Mesendoderm (in vitro differentiated cells): ENCODE data around the gene TAS2R8. TPM values are rescaled to one million over a fixed set of nuclear protein-coding genes. Genes with fewer than 3 reads are reported as not detected.

Experiments
- DNase-seq: peaks from one replicate; pipeline ENCODE4 v3.0.0; 2013
- H2AK5ac ChIP-seq: 2 replicates; pipeline ENCODE4 v1.6.1; 2013; ENCODE audit warnings: low read length, inconsistent platforms
- H2BK120ac ChIP-seq: 2 replicates; pipeline ENCODE4 v1.6.1; 2013; ENCODE audit warnings: low read depth, mild to moderate bottlenecking, low read length, moderate library complexity, mixed read lengths
- H2BK15ac ChIP-seq: replicated peaks from 2 replicates; pipeline ENCODE4 v1.6.1; 2013; ENCODE audit warnings: low read depth, mild to moderate bottlenecking, moderate library complexity
- H2BK5ac ChIP-seq: 2 replicates; pipeline ENCODE4 v1.6.1; 2013; ENCODE audit warnings: low read length, inconsistent platforms
- H3K18ac ChIP-seq: 2 replicates; pipeline ENCODE4 v1.6.1; 2013; ENCODE audit warnings: mild to moderate bottlenecking, low read length, mixed read lengths
- H3K23ac ChIP-seq: one replicate; pipeline ENCODE4 v1.6.1; 2013; ENCODE audit warnings: low read length
- H3K27ac ChIP-seq: 2 replicates; pipeline ENCODE4 v1.5.1; 2013; ENCODE audit warnings: low read depth, mild to moderate bottlenecking, inconsistent platforms, low read length, moderate library complexity
- H3K27me3 ChIP-seq: 2 replicates; pipeline ENCODE4 v1.6.1; 2013; ENCODE audit warnings: low read length, control low read depth, mild to moderate bottlenecking, inconsistent platforms; ENCODE audit not compliant: insufficient read depth, poor library complexity
- H3K36me3 ChIP-seq: 2 replicates; pipeline ENCODE4 v1.6.1; 2013; ENCODE audit warnings: low read length, inconsistent platforms; ENCODE audit not compliant: control insufficient read depth, insufficient read depth
- H3K4ac ChIP-seq: one replicate; pipeline ENCODE4 v1.6.1; 2013; ENCODE audit warnings: low read depth, mild to moderate bottlenecking, low read length, moderate library complexity
- H3K4me1 ChIP-seq: 2 replicates; pipeline ENCODE4 v1.6.1; 2013; ENCODE audit warnings: low read depth, low read length, inconsistent platforms; ENCODE audit not compliant: control insufficient read depth
- H3K4me2 ChIP-seq: 2 replicates; pipeline ENCODE4 v1.6.1; 2013; ENCODE audit warnings: low read length
- H3K4me3 ChIP-seq: 2 replicates; pipeline ENCODE4 v1.5.1; 2013; ENCODE audit warnings: mild to moderate bottlenecking, low read length
- H3K56ac ChIP-seq: one replicate; pipeline ENCODE4 v1.6.1; 2013; ENCODE audit warnings: low read length
- H3K79me1 ChIP-seq: 2 replicates; pipeline ENCODE4 v1.6.1; 2013; ENCODE audit warnings: low read length, inconsistent platforms
- H3K79me2 ChIP-seq: 2 replicates; pipeline ENCODE4 v1.6.1; 2013; ENCODE audit warnings: mild to moderate bottlenecking, low read length; ENCODE audit not compliant: control insufficient read depth, insufficient read depth
- H3K9ac ChIP-seq: 2 replicates; pipeline ENCODE4 v1.6.1; 2013; ENCODE audit warnings: low read length, inconsistent platforms
- H4K5ac ChIP-seq: one replicate; pipeline ENCODE4 v1.6.1; 2013; ENCODE audit warnings: low read length
- H4K8ac ChIP-seq: one replicate; pipeline ENCODE4 v1.6.1; 2013; ENCODE audit warnings: low read depth, mild to moderate bottlenecking, control low read depth, low read length, moderate library complexity
- WGBS: extraction: QIAGEN DNeasy Blood & Tissue Kit; methylation state at CpG from one replicate; pipeline ENCODE4 v1.1.7; 2013; ENCODE audit warnings: low lambda C conversion rate, missing lambda C conversion rate; ENCODE audit not compliant: insufficient coverage; ENCODE audit errors: extremely low coverage; 5-methylcytosine and 5-hydroxymethylcytosine counted together
- polyA plus RNA-seq, 2 experiments: library from polyadenylated mRNA; stranded (reverse); fragments of 200-250 nt; gene quantifications; one replicate each; pipeline ENCODE4 v1.2.3, GENCODE V29; 2013

TAS2R8 gene, protein sequence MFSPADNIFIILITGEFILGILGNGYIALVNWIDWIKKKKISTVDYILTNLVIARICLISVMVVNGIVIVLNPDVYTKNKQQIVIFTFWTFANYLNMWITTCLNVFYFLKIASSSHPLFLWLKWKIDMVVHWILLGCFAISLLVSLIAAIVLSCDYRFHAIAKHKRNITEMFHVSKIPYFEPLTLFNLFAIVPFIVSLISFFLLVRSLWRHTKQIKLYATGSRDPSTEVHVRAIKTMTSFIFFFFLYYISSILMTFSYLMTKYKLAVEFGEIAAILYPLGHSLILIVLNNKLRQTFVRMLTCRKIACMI
- not detected for polyA plus RNA-seq (2013, experiment 1 of 2)
- not detected for polyA plus RNA-seq (2013, experiment 2 of 2)

GRCh38 chr12:10807186-10807585, at the start of gene TAS2R8:
Gene TAS2R8, minus strand, starts transcription at chr12:10807286. Its CDS starts 306 bp downstream, at chr12:10806980.
- no peak for DNase-seq
- no peak within 1 kb of the TSS for H3K4ac ChIP-seq
- no peak within 1 kb of the TSS for H3K27ac ChIP-seq
- H3K79me1 ChIP-seq: no peaks in the 10 kb centered on the region
- no peaks in the 10 kb centered on the region for H3K4me1 ChIP-seq
- no peaks in the 10 kb centered on the region for H3K36me3 ChIP-seq
- H3K56ac ChIP-seq: no peak within 1 kb of the TSS
- no peaks in the 10 kb centered on the region for H3K79me2 ChIP-seq
- H3K23ac ChIP-seq: no peak within 1 kb of the TSS
- no peak within 1 kb of the TSS for H4K5ac ChIP-seq
- no peak within 1 kb of the TSS for H3K18ac ChIP-seq
- no peak within 1 kb of the TSS for H4K8ac ChIP-seq
- no peak within 1 kb of the TSS for H2BK120ac ChIP-seq
- H2AK5ac ChIP-seq: no peak within 1 kb of the TSS
- H3K4me3 ChIP-seq: no peak within 1 kb of the TSS
- no peak within 1 kb of the TSS for H3K4me2 ChIP-seq
- H3K9ac ChIP-seq: no peak within 1 kb of the TSS
- WGBS: no CpG with 5 or more reads among the region's 1 CpG
- no peaks in the 10 kb centered on the region for H3K27me3 ChIP-seq
- no peak within 1 kb of the TSS for H2BK15ac ChIP-seq
- no peak within 1 kb of the TSS for H2BK5ac ChIP-seq

- H3K56ac ChIP-seq: no peak overlapping the region
- no peak overlapping the region for H2BK120ac ChIP-seq
- H2BK5ac ChIP-seq: no peak overlapping the region
- H2BK15ac ChIP-seq: no peak overlapping the region
- H3K18ac ChIP-seq: no peak overlapping the region
- H3K9ac ChIP-seq: no peak overlapping the region
- no CpG with 5 or more reads among the region's 2 CpGs for WGBS
- H3K36me3 ChIP-seq: no peaks in the 10 kb centered on the region
- no peaks in the 10 kb centered on the region for H3K4me1 ChIP-seq
- no peak overlapping the region for H3K4me2 ChIP-seq
- no peak overlapping the region for H2AK5ac ChIP-seq
- H3K27me3 ChIP-seq: no peaks in the 10 kb centered on the region
- no peak overlapping the region for H3K4ac ChIP-seq
- H3K79me2 ChIP-seq: no peaks in the 10 kb centered on the region
- H3K4me3 ChIP-seq: no peak overlapping the region
- H3K23ac ChIP-seq: no peak overlapping the region
- no peak overlapping the region for H3K27ac ChIP-seq
- H4K8ac ChIP-seq: no peak overlapping the region
- no peaks in the 10 kb centered on the region for H3K79me1 ChIP-seq
- no peak overlapping the region for H4K5ac ChIP-seq
- DNase-seq: no peak
Measured at GRCh38 chr12:10855807-10856206, 48.7 kb upstream of the TAS2R8 start.

GRCh38 chr12:10853776-10854175, 46.7 kb upstream of the TAS2R8 start:
- no peak overlapping the region for H2AK5ac ChIP-seq

DNA sequence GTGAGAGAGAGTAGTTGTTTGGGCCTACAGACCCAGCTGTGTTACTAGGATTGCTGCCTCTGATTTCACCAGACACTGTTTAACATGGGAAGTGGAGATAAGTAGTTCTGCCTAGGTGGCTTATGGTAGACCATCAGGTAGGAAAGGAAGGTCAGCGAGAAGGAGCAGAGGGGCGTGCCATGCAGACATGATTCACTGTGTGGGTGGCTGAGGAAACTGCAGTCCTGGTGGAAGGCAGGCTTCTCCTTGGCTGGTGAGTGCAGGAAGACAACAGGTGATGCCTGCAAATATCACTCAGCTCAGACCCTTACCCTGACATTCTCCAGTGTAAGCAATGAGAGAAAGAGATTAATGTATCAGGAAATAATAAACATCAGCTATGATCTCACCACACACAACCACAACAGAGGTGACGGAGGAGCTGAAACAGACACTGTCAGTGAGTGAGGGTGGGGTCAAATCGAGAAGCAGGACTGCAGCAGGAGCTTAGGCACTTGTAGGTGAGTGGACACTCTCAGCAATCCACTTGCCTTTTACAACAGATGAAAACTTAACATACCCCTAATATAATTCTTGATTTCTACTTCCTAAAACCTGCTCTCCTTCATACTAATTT, 44.3 kb upstream of the TAS2R8 start:
- no peak overlapping the region for H2BK15ac ChIP-seq
- H4K8ac ChIP-seq: no peak overlapping the region
- H3K27ac ChIP-seq: no peak overlapping the region
- no peak overlapping the region for H3K4me2 ChIP-seq
- no peak overlapping the region for H2BK5ac ChIP-seq
- no peak overlapping the region for H2AK5ac ChIP-seq
- no peak overlapping the region for H2BK120ac ChIP-seq
- H3K79me1 ChIP-seq: no peaks in the 10 kb centered on the region
- no peak overlapping the region for H3K23ac ChIP-seq
- no peak overlapping the region for H3K9ac ChIP-seq
- no CpG with 5 or more reads among the region's 4 CpGs for WGBS
- H3K18ac ChIP-seq: no peak overlapping the region
- H3K27me3 ChIP-seq: no peaks in the 10 kb centered on the region
- H3K4me3 ChIP-seq: no peak overlapping the region
- no peaks in the 10 kb centered on the region for H3K79me2 ChIP-seq
- no peak overlapping the region for H3K4ac ChIP-seq
- no peak overlapping the region for H4K5ac ChIP-seq
- no peak for DNase-seq
- H3K36me3 ChIP-seq: no peaks in the 10 kb centered on the region
- no peaks in the 10 kb centered on the region for H3K4me1 ChIP-seq
- H3K56ac ChIP-seq: no peak overlapping the region

More at GRCh38 chr12:10853776-10854175, 46.7 kb upstream of the TAS2R8 start:
- H3K4me3 ChIP-seq: no peak overlapping the region
- H2BK15ac ChIP-seq: no peak overlapping the region
- H3K18ac ChIP-seq: no peak overlapping the region
- H3K36me3 ChIP-seq: no peaks in the 10 kb centered on the region
- H3K27me3 ChIP-seq: no peaks in the 10 kb centered on the region
- DNase-seq: no peak
- no peak overlapping the region for H3K4me2 ChIP-seq
- no peaks in the 10 kb centered on the region for H3K79me1 ChIP-seq
- no peak overlapping the region for H3K27ac ChIP-seq
- no peak overlapping the region for H2BK5ac ChIP-seq
- H3K9ac ChIP-seq: no peak overlapping the region
- H3K4ac ChIP-seq: no peak overlapping the region
- H4K5ac ChIP-seq: no peak overlapping the region
- H2BK120ac ChIP-seq: no peak overlapping the region
- WGBS: no CpG with 5 or more reads among the region's 2 CpGs
- no peaks in the 10 kb centered on the region for H3K79me2 ChIP-seq
- no peak overlapping the region for H4K8ac ChIP-seq
- no peak overlapping the region for H3K56ac ChIP-seq
- H3K23ac ChIP-seq: no peak overlapping the region
- no peaks in the 10 kb centered on the region for H3K4me1 ChIP-seq

GRCh38 chr12:10849425-10849878, 42.4 kb upstream of the TAS2R8 start, which contains the start of gene PRR4:
Gene PRR4, minus strand, starts transcription at chr12:10849475. Its CDS starts 38 bp downstream, at chr12:10849437.
- no CpG with 5 or more reads among the region's 4 CpGs for WGBS
- no peak for DNase-seq

More at GRCh38 chr12:10849425-10849878, 42.4 kb upstream of the TAS2R8 start, which contains the start of gene PRR4:
- Histone ChIP-seq H3K4me1 (no peaks in the 10 kb centered on the region), H3K18ac (no peak within 1 kb of the TSS), H2AK5ac (no peak within 1 kb of the TSS), H4K8ac (no peak within 1 kb of the TSS), H3K36me3 (no peaks in the 10 kb centered on the region), H3K4me2 (no peak within 1 kb of the TSS), H3K79me2 (no peaks in the 10 kb centered on the region), H3K4me3 (no peak within 1 kb of the TSS), H3K27ac (no peak within 1 kb of the TSS), H3K79me1 (no peaks in the 10 kb centered on the region), H2BK5ac (no peak within 1 kb of the TSS), H3K56ac (no peak within 1 kb of the TSS), H2BK120ac (no peak within 1 kb of the TSS), H2BK15ac (no peak within 1 kb of the TSS), H3K27me3 (no peaks in the 10 kb centered on the region), H3K23ac (no peak within 1 kb of the TSS), H3K4ac (no peak within 1 kb of the TSS), H4K5ac (no peak within 1 kb of the TSS), H3K9ac (no peak within 1 kb of the TSS)
